WERI-Rb-1 (cell line): ENCODE data around the gene DGKE.

Experiments used
- DNase-seq: peaks from one replicate; pipeline ENCODE4 v3.0.0-alpha.2; 2020
- H3K27ac ChIP-seq: fragments of 250-450 bp; sonication (Bioruptor Pico); 2 replicates; pipeline ENCODE4 v1.5.1; 2020; ENCODE audit warnings: mild to moderate bottlenecking, moderate library complexity
- H3K27me3 ChIP-seq: fragments of 250-450 bp; sonication (Bioruptor Pico); 2 replicates; pipeline ENCODE4 v1.5.1; 2021; ENCODE audit warnings: mild to moderate bottlenecking, low read depth, moderate library complexity; ENCODE audit not compliant: insufficient read depth, severe bottlenecking
- H3K36me3 ChIP-seq: fragments of 250-450 bp; sonication (Bioruptor Pico); 2 replicates; pipeline ENCODE4 v1.5.1; 2020; ENCODE audit warnings: mild to moderate bottlenecking, moderate library complexity
- H3K4me3 ChIP-seq: 2 replicates; pipeline ENCODE4 v1.5.1; 2011; ENCODE audit warnings: low read depth, mild to moderate bottlenecking, control low read depth, low read length
- H3K9me3 ChIP-seq: fragments of 250-450 bp; sonication (Bioruptor Pico); 2 replicates; pipeline ENCODE4 v1.5.1; 2021; ENCODE audit warnings: mild to moderate bottlenecking, moderate library complexity; ENCODE audit not compliant: severe bottlenecking
- CTCF ChIP-seq: IDR thresholded peaks from 2 replicates; pipeline ENCODE4 v1.5.1; 2011; ENCODE audit warnings: low read depth, mild to moderate bottlenecking, control low read depth, inconsistent platforms, low read length

Gene DGKE

GRCh38 chr17:56832446-56832845 is 1.5 kb upstream of the DGKE start:
- H3K4me3 ChIP-seq, result peak overlapping the region; percentile 79
- H3K36me3 ChIP-seq, result peaks cover 25% of the 10 kb centered on the region
- TF ChIP-seq CTCF, result no peak
- no peaks in the 10 kb centered on the region for H3K27me3 ChIP-seq
- no peak overlapping the region for H3K27ac ChIP-seq
- no peaks in the 10 kb centered on the region for H3K9me3 ChIP-seq
- DNase-seq, result no peak

GRCh38 chr17:56833057-56833808 is 718 bp upstream of the DGKE start:
- TF ChIP-seq CTCF, result no peak
- Histone ChIP-seq H3K9me3 (no peaks in the 10 kb centered on the region), H3K27ac (peak overlapping the region; percentile 48; the same call in 1 of the 2 replicates), H3K36me3 (peaks cover 31% of the 10 kb centered on the region), H3K27me3 (no peaks in the 10 kb centered on the region), H3K4me3 (peak overlapping the region; percentile 79)
- DNase-seq, result peak; percentile 62

- peak; percentile 82 for DNase-seq
- peak; percentile 25; the same call in 1 of the 2 replicates for TF ChIP-seq CTCF
- peak overlapping the region; percentile 92 for H3K27ac ChIP-seq
- no peaks in the 10 kb centered on the region for H3K9me3 ChIP-seq
- H3K36me3 ChIP-seq, result peaks cover 38% of the 10 kb centered on the region
- no peaks in the 10 kb centered on the region for H3K27me3 ChIP-seq
- peak overlapping the region; percentile 97 for H3K4me3 ChIP-seq
These were observed 671 bp downstream of the DGKE start for GRCh38 chr17:56834380-56835263.

- no peak for DNase-seq
- Histone ChIP-seq H3K9me3 (no peaks in the 10 kb centered on the region), H3K36me3 (peaks cover 44% of the 10 kb centered on the region), H3K27ac (no peak overlapping the region), H3K4me3 (peak overlapping the region; percentile 97), H3K27me3 (no peaks in the 10 kb centered on the region)
- no peak for TF ChIP-seq CTCF
These were observed 1.3 kb downstream of the DGKE start for GRCh38 chr17:56835264-56835585.

- H3K27me3 ChIP-seq, result no peaks in the 10 kb centered on the region
These were observed 4.7 kb downstream of the DGKE start for GRCh38 chr17:56838687-56839086.

More at GRCh38 chr17:56838687-56839086, 4.7 kb downstream of the DGKE start:
- no peak for DNase-seq
- no peak overlapping the region for H3K4me3 ChIP-seq
- no peak for TF ChIP-seq CTCF
- no peaks in the 10 kb centered on the region for H3K9me3 ChIP-seq
- H3K27ac ChIP-seq, result no peak overlapping the region
- peaks cover 51% of the 10 kb centered on the region for H3K36me3 ChIP-seq
